ENCODE measurements around the gene PRKAR1B.
A peak's percentile ranks its signal among the peaks of the same experiment; 100 is the strongest.

The PRKAR1B gene

GRCh38 chr7:739983-740942 lies 13.2 kb upstream of the PRKAR1B start:
- no peak for DNase-seq

DNA sequence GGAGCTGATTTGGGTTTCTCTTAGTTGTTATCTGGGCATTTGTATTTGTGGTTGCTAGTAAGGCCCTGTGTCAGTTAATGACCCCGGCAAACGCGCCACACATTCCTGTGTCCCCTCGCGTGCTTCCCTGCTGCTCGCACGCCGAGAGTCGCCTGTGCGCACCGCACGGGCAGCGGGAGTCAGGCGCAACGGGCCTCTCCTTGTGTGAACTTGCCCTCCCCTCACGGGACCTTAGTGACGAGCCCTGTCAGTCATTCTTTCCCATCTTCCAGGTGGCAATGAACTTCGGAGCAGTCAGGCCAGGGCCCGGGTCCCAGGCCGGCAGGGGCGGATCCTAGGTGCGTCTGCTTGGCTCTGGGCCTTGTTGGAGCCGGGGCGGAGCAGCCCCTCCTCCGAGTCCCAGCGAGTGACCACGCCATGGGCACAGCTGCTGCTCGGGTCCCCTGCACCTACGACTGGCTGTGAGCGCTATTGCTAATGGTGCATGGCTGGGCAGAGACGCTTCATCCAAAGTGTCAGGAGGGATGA lies 12.4 kb upstream of the PRKAR1B start:
- DNase-seq: no peak

DNA sequence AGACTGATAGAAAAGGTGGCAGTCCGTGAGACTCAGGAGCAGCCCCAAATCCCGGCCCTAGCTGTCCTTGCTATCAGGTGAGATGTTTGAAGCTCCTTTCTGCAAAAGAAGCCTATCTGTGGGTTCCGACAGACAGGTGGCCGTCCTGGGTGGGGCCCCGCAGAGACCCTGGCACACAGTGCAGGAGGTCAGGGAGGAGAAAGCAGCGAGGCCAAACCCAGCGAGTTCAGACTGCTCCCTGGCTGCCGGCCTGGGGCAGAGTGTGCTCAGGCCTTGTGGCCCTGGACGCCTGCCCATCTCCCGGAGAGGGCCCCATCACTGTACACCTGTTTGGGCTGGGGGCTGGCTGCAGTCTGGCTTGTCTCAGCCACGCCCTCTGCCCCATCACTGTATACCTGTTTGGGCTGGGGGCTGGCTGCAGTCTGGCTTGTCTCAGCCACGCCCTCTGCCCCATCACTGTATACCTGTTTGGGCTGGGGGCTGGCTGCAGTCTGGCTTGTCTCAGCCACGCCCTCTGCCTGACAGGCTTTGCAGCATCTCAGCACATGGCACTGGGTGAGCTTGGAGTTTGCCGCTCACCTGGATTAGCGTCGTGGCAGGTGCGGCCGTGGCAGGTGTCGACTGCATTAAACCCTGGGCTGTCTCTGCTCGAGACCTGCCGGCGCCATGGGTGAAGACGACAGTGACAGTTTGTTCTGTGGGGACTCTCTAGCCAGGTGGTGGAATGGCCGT lies 11.8 kb upstream of the PRKAR1B start:
- DNase-seq: no peak

GRCh38 chr7:738241-738640 lies 11.2 kb upstream of the PRKAR1B start:
- no peak for DNase-seq

GRCh38 chr7:734808-735207 lies 7.7 kb upstream of the PRKAR1B start:
- no peak for DNase-seq

- DNase-seq: no peak
These were observed 7.1 kb upstream of the PRKAR1B start for GRCh38 chr7:734214-734613.

DNA sequence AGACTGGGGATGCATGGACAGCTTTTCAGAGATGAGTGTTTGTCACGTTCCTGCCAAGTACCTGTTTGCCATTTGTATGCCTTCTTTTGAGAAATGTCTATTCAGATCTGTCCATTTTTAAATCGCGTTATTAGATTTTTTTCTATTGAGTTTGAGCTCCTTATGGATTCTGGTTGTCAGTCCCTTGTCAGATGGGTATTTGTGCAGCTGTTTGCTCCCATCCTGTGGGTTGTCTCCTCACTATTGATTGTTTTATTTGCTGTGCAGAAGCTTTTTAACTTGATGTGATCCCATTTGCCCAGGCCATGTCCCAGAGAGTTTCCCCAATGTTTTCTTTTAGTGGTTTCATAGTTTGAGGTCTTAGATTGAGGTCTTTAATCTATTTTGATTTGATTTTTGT lies 5.5 kb upstream of the PRKAR1B start:
- DNase-seq: no peak

GRCh38 chr7:732094-732541 lies 5.0 kb upstream of the PRKAR1B start:
- no peak for DNase-seq

- no peak for DNase-seq
These were observed 4.5 kb upstream of the PRKAR1B start for GRCh38 chr7:731440-732085.

DNA sequence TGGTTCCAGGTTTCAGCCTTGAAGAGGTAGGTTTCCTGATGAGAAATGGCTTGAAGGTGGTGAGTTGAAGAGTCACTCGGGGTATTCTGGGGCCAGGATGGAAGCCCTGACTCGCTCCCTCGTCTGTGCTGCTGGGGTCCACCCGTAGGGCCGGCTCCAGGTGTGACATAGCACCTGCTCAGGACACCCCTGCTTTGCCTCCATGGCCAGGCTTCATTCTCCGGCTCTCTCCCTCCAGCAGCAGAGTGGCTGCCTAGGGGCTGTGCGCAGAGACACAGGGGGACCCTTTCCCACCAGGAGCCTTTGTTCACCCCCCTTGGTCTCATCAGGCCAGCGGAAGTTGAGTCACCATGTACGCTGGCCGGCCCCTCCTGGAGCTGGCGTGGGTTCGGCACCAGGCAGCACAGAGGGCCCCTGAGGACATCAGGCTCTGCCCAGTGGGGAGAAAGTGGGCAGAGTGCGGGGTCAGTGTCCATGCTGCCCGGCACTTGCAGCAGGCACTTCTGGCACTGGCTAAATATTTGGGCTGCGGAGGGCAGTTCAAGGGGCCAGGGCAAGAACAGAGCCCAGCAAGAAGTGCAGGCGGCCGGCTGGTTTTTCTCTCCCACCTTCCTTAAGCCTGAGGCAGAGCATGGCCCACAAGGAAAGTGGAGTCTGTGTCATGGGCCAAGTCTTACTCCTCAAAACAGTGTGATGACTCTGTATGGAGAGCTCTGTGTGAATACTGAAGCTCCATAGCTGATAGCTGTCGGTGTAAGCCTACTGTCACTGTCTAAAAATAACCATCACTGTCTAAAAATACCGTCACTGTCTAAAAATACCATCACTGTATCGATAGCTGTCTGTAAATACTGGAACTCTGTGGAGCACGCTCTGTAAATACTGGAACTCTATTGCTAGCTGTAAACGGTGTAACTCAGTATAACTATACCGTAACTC lies 3.7 kb upstream of the PRKAR1B start:
- DNase-seq: no peak

- no peak for DNase-seq
These were observed 2.3 kb upstream of the PRKAR1B start for GRCh38 chr7:729140-730000.

GRCh38 chr7:728602-729001 lies 1.5 kb upstream of the PRKAR1B start:
- DNase-seq: no peak

GRCh38 chr7:727806-728460 lies 852 bp upstream of the PRKAR1B start:
- DNase-seq: no peak

GRCh38 chr7:726854-727103 lies 302 bp downstream of the PRKAR1B start:
- DNase-seq: no peak

GRCh38 chr7:726084-726853 lies 812 bp downstream of the PRKAR1B start, which contains the start of gene DNAAF5:
DNAAF5 (plus strand) TSS chr7:726699; CDS start chr7:726721, 22 bp downstream.
- peak; percentile 33 for DNase-seq

- DNase-seq: no peak
These were observed 1.7 kb downstream of the PRKAR1B start for GRCh38 chr7:725223-726005.

DNA sequence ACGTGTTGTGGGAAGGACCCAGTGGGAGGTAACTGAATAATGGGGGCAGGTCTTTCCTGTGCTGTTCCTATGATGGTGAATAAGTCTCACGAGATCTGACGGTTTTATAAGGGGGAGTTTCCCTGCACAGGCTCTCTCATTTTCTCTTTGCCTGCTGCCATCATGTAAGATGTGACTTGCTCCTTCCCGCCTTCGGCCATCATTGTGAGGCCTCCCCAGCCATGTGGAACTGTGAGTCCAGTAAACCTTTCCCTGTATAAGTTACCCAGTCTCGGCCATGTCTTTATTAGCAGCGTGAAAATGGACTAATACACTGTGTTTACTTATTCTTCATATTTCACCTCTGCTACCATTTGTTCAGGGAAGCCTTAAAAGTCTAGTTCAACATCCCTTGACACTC lies 2.8 kb downstream of the PRKAR1B start:
- no peak for DNase-seq

DNA sequence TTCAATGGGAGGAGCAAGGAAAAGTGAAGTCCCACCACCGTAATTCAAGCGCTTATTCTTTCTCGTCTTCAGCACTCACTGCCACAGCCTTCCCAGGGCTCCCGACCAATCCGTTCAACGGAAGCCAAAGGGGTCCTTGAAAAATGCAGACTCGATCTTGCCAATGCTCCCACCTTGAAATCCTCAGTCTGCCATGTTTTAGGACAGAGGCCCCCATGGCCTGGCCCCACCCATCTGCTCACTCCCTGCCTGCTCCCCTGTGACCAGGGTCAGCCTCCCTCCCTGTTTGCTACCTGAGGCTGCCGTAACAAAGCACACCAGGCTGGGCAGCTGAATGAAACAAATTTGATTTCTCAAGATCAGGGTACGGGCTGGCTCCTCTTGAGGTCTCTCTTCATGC lies 3.5 kb downstream of the PRKAR1B start:
- no peak for DNase-seq

GRCh38 chr7:721619-722248 lies 5.3 kb downstream of the PRKAR1B start:
- no peak for DNase-seq
